Measurements from ENCODE around the gene SLC30A10.

GRCh38 chr1:219917281-219917680 is 11.1 kb downstream of the SLC30A10 start:
- no peak for TF ChIP-seq CTCF (IDR thresholded peaks at IDR 0.05)
- no peak for TF ChIP-seq HMGXB4 (CRISPR knock-in tag; IDR thresholded peaks at IDR 0.05)
- no peak for TF ChIP-seq ZNF263 (CRISPR knock-in tag; IDR thresholded peaks at IDR 0.05; ENCODE audit: low read depth)
- no peak for TF ChIP-seq USF1 (CRISPR knock-in tag; IDR thresholded peaks at IDR 0.05)
- no peak for TF ChIP-seq ZNF512 (CRISPR knock-in tag; IDR thresholded peaks at IDR 0.05; ENCODE audit: borderline replicate concordance)
- no peak for TF ChIP-seq ATF3 (CRISPR knock-in tag; conservative IDR thresholded peaks at IDR 0.05)
- no peak for TF ChIP-seq TCF7 (CRISPR knock-in tag; IDR thresholded peaks at IDR 0.05; ENCODE audit: low read depth)
- no peak for TF ChIP-seq JUN (CRISPR knock-in tag; IDR thresholded peaks at IDR 0.05)
- no peak for TF ChIP-seq ZNF396 (CRISPR knock-in tag; IDR thresholded peaks at IDR 0.05; ENCODE audit: borderline replicate concordance)
- TF ChIP-seq MAX (CRISPR knock-in tag; IDR thresholded peaks at IDR 0.05), result no peak
- TF ChIP-seq ATF1 (CRISPR knock-in tag; IDR thresholded peaks at IDR 0.05), result no peak
- TF ChIP-seq ETV6 (CRISPR knock-in tag; IDR thresholded peaks at IDR 0.05), result no peak

Data from WTC11 (cell line).